ENCODE data around the gene TBC1D5. TPM values are rescaled to one million over a fixed set of nuclear protein-coding genes. Genes with fewer than 3 reads are reported as not detected.

Gene TBC1D5
- total RNA-seq, 2 experiments from 2014 or later: 46.3 to 47.8 TPM

DNA sequence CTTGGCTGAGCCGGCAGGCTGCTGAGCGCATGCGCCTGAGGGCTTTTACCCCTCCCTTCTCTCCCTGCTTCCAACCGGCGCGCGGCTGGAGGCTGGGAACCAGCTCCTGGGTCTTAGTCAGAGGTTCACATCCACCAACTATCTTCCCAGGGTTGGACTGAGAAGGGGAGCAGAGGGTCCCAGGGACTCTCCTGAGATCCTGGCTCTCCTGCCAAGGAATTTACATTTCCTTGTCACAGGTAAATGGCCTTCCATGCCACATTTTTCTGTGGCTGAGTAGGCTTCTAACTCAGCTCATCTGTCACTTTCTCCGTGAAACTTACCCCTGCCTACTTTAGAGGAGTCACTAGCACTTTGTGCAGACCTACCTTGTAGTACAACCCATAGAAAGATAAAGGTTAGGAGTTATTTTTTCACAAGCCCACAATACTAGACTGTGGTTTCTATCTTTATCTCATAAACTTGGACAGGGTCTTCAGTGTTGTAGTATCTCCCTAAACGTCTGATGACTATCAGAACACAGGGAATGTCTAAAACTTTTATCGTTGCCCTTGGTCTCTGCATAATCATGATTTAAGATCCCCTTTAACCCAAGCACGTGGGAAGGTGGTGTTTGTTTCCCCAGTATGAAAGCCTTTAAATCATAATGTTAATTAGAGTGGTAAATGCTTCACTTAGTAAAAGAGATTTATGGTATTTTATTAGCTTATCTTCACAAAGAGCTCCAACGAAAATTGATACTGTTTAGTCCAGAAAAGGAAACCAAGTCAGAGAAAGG is 638 bp upstream of the TBC1D5 start:
- Mint-ChIP-seq H3K27me3 (no peaks in the 10 kb centered on the region), H3K4me1 (ENCODE audit: low read depth) (peaks cover 39% of the 10 kb centered on the region), H3K4me3 (peak overlapping the region; percentile 93), H3K9me3 (no peaks in the 10 kb centered on the region), H3K36me3 (ENCODE audit: low read depth) (peaks cover 9% of the 10 kb centered on the region), H3K27ac (peak overlapping the region; percentile 98)
- DNase-seq: no peak
- intact Hi-C loops (cut with micrococcal nuclease): no loop called here
- peak; percentile 11 for ATAC-seq
- no peak for TF ChIP-seq CTCF (IDR thresholded peaks at IDR 0.05)
- ChIA-PET CTCF (interaction anchor here (1.3 to 3.5 kb wide), 2 partner anchors 31 to 98 kb away, joined by 4 to 11 read pairs; no protein-coding TSS in a partner anchor), POLR2A (interaction anchor here (0.7 to 1.6 kb wide), 5 partner anchors 9 to 1438 kb away, joined by 3 to 7 read pairs (median 3); no protein-coding TSS in a partner anchor)

DNA sequence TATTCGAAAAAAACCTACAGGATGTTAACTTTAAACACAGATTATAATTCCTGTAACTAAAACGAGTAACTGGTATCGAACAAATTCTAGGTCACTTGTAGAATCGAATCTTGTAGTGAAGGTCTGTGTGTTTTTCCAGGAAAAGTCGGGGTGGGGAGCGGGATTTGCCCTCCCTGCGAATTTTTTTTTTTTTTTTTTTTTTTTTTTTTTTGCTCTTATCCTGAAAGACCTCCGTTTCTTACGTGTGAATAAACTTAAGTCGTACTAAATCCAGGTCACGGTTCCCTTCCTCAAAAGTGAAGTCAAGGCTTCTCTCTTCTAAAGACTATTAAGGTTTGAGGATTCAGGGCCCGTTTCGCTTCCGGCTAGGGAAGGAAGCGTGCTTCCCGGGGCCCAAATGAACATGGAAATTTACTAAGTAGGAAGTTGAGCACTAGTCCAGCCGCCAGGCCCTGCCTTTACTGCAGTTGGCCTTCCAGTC is 770 bp downstream of the TBC1D5 start:
- CTCF ChIA-PET: interaction anchor here (3.5 kb wide), 1 partner anchor 100 kb away, joined by 11 read pairs; no protein-coding TSS in a partner anchor
- H3K4me3 Mint-ChIP-seq: peak overlapping the region; percentile 93
- peaks cover 44% of the 10 kb centered on the region for H3K4me1 Mint-ChIP-seq (ENCODE audit: low read depth)
- POLR2A ChIA-PET: interaction anchor here (0.5 to 2.0 kb wide), 3 partner anchors 11 to 165 kb away, joined by 3 to 6 read pairs (median 5); no protein-coding TSS in a partner anchor
- no peaks in the 10 kb centered on the region for H3K27me3 Mint-ChIP-seq
- ATAC-seq: no peak
- intact Hi-C loops (cut with micrococcal nuclease): no loop called here
- no peaks in the 10 kb centered on the region for H3K9me3 Mint-ChIP-seq
- H3K36me3 Mint-ChIP-seq (ENCODE audit: low read depth): peaks cover 9% of the 10 kb centered on the region
- H3K27ac Mint-ChIP-seq: peak overlapping the region; percentile 98
- no peak for DNase-seq
- TF ChIP-seq CTCF (IDR thresholded peaks at IDR 0.05): no peak

GRCh38 chr3:17740721-17741141 is 1.7 kb downstream of the TBC1D5 start:
- ATAC-seq (no peak), DNase-seq (no peak)
- Mint-ChIP-seq H3K36me3 (ENCODE audit: low read depth) (peaks cover 12% of the 10 kb centered on the region), H3K4me3 (peak overlapping the region; percentile 93), H3K4me1 (ENCODE audit: low read depth) (peaks cover 45% of the 10 kb centered on the region), H3K27me3 (no peaks in the 10 kb centered on the region), H3K27ac (peak overlapping the region; percentile 98), H3K9me3 (no peaks in the 10 kb centered on the region)
- ChIA-PET POLR2A (interaction anchor here (2.0 kb wide), 1 partner anchor 10 kb away, joined by 6 read pairs; no protein-coding TSS in a partner anchor), CTCF (interaction anchor here (0.9 to 3.5 kb wide), 2 partner anchors 95 to 101 kb away, joined by 4 to 11 read pairs; no protein-coding TSS in a partner anchor)
- intact Hi-C loops (cut with micrococcal nuclease): no loop called here
- no peak for TF ChIP-seq CTCF (IDR thresholded peaks at IDR 0.05)

DNA sequence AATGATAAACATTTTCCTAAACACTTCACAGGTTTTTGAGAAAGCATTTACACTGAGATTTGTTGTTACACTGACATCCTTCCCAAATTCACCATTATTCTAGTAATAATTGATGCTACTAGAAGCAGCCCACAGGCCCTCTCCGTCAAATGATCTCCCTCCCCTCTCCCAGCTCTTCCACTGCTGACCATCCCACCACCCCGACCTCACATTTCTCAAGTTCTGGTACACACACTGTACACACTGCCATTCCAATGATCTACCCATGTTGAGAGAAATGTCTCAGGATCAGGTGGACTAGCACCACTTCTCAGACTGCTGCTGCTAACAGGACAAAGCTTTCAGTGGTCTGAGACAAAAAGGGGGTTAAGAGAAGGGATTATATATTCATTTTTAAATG is 3.5 kb downstream of the TBC1D5 start:
- Mint-ChIP-seq H3K4me1 (ENCODE audit: low read depth) (peaks cover 46% of the 10 kb centered on the region), H3K4me3 (no peak overlapping the region), H3K27me3 (no peaks in the 10 kb centered on the region), H3K9me3 (no peaks in the 10 kb centered on the region), H3K27ac (no peak overlapping the region), H3K36me3 (ENCODE audit: low read depth) (peaks cover 17% of the 10 kb centered on the region)
- ChIA-PET POLR2A (interaction anchor here (1.0 kb wide), 1 partner anchor 13 kb away, joined by 3 read pairs; no protein-coding TSS in a partner anchor), CTCF (interaction anchor here (1.0 to 1.3 kb wide), 2 partner anchors 9 to 102 kb away, joined by 3 read pairs; no protein-coding TSS in a partner anchor)
- ATAC-seq (no peak), DNase-seq (no peak)
- intact Hi-C loops (cut with micrococcal nuclease): no loop called here
- no peak for TF ChIP-seq CTCF (IDR thresholded peaks at IDR 0.05)
